Measurements from ENCODE around the gene RERE. TPM values are rescaled to one million over a fixed set of nuclear protein-coding genes. Genes with fewer than 3 reads are reported as not detected.

RERE gene
- total RNA-seq, 1 donor from 2014 or later: 76.8 TPM

DNA sequence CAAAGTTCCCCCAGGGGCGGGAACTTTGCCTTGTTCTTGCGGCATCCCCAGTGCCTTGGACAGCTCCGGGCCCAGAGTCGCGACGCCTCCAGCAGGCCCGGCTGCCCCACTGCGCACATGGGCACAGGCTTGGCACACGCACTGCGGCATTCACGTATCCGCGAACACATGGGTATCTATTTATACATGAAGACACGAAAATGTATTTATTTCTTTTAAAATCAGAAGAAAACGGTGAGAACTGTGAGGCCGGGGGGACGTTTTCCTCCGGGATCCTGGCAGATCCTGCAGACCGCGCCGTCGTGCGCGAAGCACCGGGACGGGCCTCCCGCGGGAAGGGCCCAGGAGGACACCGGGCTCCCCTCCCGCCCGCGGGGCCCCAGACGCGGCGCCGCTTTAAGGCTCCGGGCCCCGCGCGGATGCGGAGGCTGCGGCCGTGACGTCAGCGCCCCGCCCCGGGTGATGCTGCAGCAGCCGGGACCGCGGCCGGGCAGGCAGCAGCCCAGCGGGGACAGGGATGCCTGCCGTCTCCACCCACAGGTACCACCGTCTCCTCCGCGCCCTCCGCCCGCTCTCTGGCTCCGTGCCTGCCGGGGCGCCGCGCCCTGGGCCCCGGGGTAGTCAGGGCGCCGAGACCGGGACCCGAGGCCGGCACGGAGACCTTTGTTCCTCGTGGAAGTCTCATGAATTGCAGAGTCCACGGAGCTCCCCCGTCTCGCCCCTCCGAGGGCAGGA lies 499.6 kb downstream of the RERE start, which contains the start of gene SLC45A1:
TSS of gene SLC45A1 (plus strand) at position 468 of the 735 bp plus-strand sequence. CDS start 6,216 bp downstream, outside the sequence.
- Mint-ChIP-seq H3K9me3 (ENCODE audit: unreplicated experiment) (no peaks in the 10 kb centered on the region), H3K27ac (ENCODE audit: unreplicated experiment) (no peak within 1 kb of the TSS), H3K27me3 (ENCODE audit: unreplicated experiment) (no peaks in the 10 kb centered on the region), H3K4me3 (ENCODE audit: unreplicated experiment) (peak within 1 kb of the TSS; percentile 76), H3K36me3 (ENCODE audit: unreplicated experiment) (no peaks in the 10 kb centered on the region), H3K4me1 (ENCODE audit: unreplicated experiment) (peaks cover 17% of the 10 kb centered on the region)
- TF ChIP-seq, protein P1, sequence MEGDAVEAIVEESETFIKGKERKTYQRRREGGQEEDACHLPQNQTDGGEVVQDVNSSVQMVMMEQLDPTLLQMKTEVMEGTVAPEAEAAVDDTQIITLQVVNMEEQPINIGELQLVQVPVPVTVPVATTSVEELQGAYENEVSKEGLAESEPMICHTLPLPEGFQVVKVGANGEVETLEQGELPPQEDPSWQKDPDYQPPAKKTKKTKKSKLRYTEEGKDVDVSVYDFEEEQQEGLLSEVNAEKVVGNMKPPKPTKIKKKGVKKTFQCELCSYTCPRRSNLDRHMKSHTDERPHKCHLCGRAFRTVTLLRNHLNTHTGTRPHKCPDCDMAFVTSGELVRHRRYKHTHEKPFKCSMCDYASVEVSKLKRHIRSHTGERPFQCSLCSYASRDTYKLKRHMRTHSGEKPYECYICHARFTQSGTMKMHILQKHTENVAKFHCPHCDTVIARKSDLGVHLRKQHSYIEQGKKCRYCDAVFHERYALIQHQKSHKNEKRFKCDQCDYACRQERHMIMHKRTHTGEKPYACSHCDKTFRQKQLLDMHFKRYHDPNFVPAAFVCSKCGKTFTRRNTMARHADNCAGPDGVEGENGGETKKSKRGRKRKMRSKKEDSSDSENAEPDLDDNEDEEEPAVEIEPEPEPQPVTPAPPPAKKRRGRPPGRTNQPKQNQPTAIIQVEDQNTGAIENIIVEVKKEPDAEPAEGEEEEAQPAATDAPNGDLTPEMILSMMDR (IDR thresholded peaks at IDR 0.05): no peak
- DNase-seq (ENCODE audit: extremely low spot score, unreplicated experiment): no peak

DNA sequence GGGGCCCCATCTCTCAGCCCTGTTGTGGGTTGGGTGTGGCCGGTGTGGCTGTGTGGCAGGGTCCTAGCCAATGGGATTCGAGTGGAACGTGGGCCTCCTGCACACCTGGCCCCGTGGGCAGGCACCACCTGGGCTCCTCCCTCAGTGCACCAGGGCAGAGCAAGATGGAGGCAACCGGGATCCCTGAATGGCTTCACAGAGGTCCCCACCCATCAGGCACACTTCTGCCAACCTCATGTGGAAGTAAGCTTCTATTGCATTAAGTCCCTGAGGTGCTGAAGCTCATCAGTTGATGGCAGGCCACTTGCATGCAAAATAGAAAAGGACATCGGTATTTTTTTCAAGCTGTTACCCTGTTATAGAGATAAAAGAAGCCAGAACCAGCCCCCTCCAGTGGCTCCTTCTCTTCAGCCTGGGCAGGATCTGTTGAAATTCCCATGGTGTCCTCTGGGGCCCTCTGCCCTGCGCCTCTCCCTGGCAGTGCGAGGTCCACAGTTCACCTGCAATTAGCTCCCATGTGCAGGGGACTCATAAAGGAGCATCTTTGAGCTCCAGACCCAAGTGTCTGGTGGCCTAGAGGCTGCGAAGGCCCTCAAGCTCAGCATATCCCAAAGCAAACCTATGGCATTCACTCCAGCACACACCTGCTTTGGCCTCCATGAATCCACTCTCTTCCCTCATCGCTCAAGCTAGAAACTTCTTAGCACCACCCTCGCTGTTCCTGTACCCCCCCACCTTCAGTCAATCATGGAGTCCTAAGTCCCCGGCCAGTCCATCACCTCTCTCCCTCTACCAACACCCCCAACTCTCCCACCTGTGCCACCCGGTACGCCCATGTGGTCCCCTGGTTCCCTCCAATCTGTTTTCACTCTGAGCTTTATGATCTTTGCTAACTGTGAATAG lies 501.6 kb downstream of the RERE start:
- H3K4me1 Mint-ChIP-seq (ENCODE audit: unreplicated experiment): peaks cover 17% of the 10 kb centered on the region
- no peaks in the 10 kb centered on the region for H3K27me3 Mint-ChIP-seq (ENCODE audit: unreplicated experiment)

DNA sequence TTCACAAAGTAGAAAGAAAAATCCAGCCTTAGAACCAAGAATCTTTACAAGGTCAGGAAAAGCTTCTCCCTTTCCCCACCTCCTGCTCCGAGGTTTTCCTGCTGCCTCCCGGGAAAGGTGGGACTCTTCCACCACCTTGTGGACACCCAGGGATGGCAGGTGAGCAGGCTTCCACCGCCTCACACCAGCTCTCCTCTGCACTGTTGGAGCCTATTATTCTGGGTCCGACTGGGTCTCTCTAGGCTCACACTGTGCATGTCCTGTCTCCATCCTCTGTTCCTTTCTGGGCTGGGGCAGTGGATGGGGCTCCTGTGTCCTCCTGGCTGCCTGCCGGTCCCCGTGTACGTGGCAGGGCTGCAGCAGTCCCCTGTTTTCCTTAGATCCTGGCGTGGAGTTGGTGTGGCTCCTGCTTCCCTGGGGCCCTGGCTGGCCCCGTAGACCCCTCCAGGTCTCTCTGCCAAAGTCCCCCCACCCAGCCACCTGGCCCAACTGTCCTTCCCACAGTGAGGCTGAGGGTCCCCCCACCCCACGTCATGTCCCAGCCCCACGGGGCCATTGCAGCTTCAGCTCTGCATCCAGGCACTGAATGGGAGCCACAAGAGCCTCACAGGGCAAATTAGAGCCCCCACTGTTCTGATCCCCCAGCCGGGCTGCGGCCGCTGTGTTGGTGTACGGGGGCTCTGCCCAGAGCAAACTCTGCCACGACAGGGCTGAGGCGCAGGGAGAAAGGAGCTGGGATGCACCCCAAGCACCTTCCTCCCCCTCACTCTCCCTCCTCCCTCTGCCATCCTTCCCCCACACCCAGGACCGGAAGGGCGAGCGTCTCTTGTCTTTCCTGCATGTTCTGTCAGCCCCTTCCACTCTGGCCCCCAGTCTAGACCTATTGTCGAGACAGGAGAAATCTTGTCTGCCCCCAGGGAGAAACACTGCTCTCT lies 502.8 kb downstream of the RERE start:
- H3K27me3 Mint-ChIP-seq (ENCODE audit: unreplicated experiment): no peaks in the 10 kb centered on the region
- no peak overlapping the region for H3K4me3 Mint-ChIP-seq (ENCODE audit: unreplicated experiment)
- H3K36me3 Mint-ChIP-seq (ENCODE audit: unreplicated experiment): no peaks in the 10 kb centered on the region
- H3K27ac Mint-ChIP-seq (ENCODE audit: unreplicated experiment): no peak overlapping the region
- peaks cover 17% of the 10 kb centered on the region for H3K4me1 Mint-ChIP-seq (ENCODE audit: unreplicated experiment)
- peak; percentile 93 for DNase-seq (ENCODE audit: extremely low spot score, unreplicated experiment)
- TF ChIP-seq, protein P1 (IDR thresholded peaks at IDR 0.05): peak; percentile 97
- no peaks in the 10 kb centered on the region for H3K9me3 Mint-ChIP-seq (ENCODE audit: unreplicated experiment)

More for the DNA sequence above, 501.6 kb downstream of the RERE start:
- Mint-ChIP-seq H3K9me3 (ENCODE audit: unreplicated experiment) (no peaks in the 10 kb centered on the region), H3K27ac (ENCODE audit: unreplicated experiment) (no peak overlapping the region), H3K36me3 (ENCODE audit: unreplicated experiment) (no peaks in the 10 kb centered on the region), H3K4me3 (ENCODE audit: unreplicated experiment) (no peak overlapping the region)
- DNase-seq (ENCODE audit: extremely low spot score, unreplicated experiment): no peak
- TF ChIP-seq, protein P1 (IDR thresholded peaks at IDR 0.05): peak; percentile 21

DNA sequence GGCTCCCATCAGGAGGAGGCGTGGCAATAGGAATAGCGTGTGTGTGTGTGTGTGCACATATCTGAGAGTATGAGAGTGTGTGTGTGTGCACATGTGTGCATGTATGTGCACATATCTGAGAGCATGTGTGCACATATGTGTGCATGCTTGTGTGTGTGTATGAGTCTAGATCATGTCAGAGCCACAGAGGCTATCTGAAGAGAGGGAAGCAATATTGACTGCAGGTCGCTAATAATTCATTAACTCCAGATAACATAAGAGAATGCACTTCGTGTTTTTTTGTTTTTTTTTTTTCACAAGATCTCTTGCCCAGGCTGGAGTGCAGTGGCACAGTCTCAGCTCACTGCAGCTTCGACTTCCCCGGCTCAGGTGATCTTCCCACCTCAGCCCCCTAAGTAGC lies 504.2 kb downstream of the RERE start:
- Mint-ChIP-seq H3K27ac (ENCODE audit: unreplicated experiment) (no peak overlapping the region), H3K4me3 (ENCODE audit: unreplicated experiment) (no peak overlapping the region), H3K4me1 (ENCODE audit: unreplicated experiment) (peaks cover 17% of the 10 kb centered on the region), H3K9me3 (ENCODE audit: unreplicated experiment) (no peaks in the 10 kb centered on the region), H3K36me3 (ENCODE audit: unreplicated experiment) (no peaks in the 10 kb centered on the region), H3K27me3 (ENCODE audit: unreplicated experiment) (no peaks in the 10 kb centered on the region)
- no peak for DNase-seq (ENCODE audit: extremely low spot score, unreplicated experiment)
- TF ChIP-seq, protein P1 (IDR thresholded peaks at IDR 0.05): no peak
